Activated CD8-positive, alpha-beta memory T cell treated with anti-CD3 and anti-CD28 coated beads for 1 hour (primary cell): Measurements from ENCODE around the gene VWDE.

Experiments used
- DNase-seq, 2 donors: peaks; one replicate each; pipeline ENCODE4 v3.0.0-alpha.2; 2020; ENCODE audit warnings: low read depth in 1 of 2; ENCODE audit errors: extremely low read depth in 1 of 2

Gene VWDE

GRCh38 chr7:12294701-12295100, 109.0 kb downstream of the VWDE start:
- no peak for DNase-seq

DNA sequence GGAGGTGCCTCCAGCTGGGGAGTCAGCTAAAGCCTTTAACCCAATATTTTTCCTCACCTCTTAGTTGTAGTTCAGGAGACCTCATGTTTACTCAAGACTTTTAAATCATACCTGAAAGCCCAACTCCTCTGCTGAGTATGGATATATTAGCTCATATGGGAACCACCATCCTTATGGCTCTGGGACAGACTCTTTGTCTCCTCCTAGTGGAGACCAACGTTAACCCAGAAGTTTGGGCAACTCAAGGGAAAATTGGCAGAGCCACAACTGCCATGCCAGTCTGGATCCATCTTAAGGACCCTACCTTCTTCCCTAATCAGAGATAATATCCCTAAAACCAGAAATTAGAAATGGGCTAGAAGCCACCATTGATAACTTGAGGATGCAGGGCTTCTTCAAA, 111.8 kb downstream of the VWDE start:
- no peak for DNase-seq

DNA sequence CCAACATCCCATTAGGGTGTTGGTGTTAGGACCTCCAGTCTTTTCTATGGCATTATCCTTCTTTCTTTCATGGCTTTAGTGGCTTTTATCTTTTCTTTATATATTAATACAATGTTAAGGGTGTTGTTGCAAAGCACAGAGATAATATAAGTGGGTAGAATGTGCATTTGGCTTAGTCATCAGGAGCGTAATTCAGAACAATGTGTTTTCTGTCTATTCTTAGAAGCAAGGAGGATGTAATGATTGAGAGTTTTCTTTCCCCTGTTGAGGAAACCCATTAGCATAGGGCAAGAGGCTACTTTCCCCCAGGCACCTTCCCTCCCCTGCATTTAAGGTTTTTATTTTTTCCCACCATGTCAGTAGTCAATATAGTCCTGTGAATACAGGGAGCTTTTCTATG, 112.9 kb downstream of the VWDE start:
- no peak for DNase-seq

DNA sequence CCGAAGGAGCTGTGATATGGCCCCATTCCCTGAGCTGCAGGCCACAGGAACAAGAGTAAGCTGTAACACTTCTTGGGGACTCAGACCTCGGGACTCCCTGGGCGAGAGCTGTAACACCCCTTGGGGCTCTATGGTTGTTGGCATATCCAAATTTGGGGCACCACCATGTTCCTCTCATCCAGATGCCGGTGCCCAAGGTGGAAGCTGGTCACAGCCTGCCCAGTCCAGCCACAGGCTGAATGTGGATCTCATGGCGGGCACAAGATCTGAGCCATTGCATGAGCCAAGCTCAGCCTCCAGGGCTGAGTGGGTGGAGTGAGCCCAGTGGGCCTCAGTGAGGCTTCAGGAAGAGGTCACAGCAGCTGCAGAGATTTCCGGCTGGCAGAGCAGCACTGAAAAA, 113.7 kb downstream of the VWDE start:
- DNase-seq: no peak

GRCh38 chr7:12287901-12288300, 115.8 kb downstream of the VWDE start:
- DNase-seq: no peak

- DNase-seq: no peak
Measured at GRCh38 chr7:12281038-12281437, 122.6 kb downstream of the VWDE start.
